IMR-90 (cell line): ENCODE results near the gene GCN1. TPM values are rescaled to one million over a fixed set of nuclear protein-coding genes. Genes with fewer than 3 reads are reported as not detected.
A peak's percentile ranks its signal among the peaks of the same experiment; 100 is the strongest.

ENCODE experiments used
- ATAC-seq: fragments of 200-7000 bp; cut with Tn5 transposase; 2 replicates; pipeline ENCODE4 v1.9.1; 2020; ENCODE audit warnings: low read depth, mild to moderate bottlenecking, moderate library complexity
- BruUV-seq: library from RNA; stranded (reverse); fragments of 400-500 nt; replicated peaks from 2 replicates; lab custom pipeline; 2021; lab: Mats Ljungman, UMichigan
- CTCF ChIA-PET: fragments of 300-600 bp; formaldehyde crosslinking; extraction: SDS; loops from one replicate; lab custom pipeline; 2021; ENCODE audit warnings: antibody characterized with exemption; lab: Yijun Ruan, JAX
- POLR2A ChIA-PET: fragments of 300-600 bp; sonication (Branson Sonifier 250); formaldehyde crosslinking; loops from one replicate; lab custom pipeline; 2022; ENCODE audit warnings: antibody characterized with exemption; ENCODE audit not compliant: unreplicated experiment; lab: Charles Lee
- DNase-seq: peaks from one replicate; pipeline ENCODE4 v3.0.0; 2013
- H2AFZ ChIP-seq: replicated peaks from 2 replicates; pipeline ENCODE3; 2013; ENCODE audit warnings: low read length, mild to moderate bottlenecking; ENCODE audit not compliant: poor library complexity
- H2AK5ac ChIP-seq: 2 replicates; pipeline ENCODE4 v1.6.1; 2013; ENCODE audit warnings: low read depth, low read length, inconsistent platforms
- H2AK9ac ChIP-seq: replicated peaks from 2 replicates; pipeline ENCODE3; 2013; ENCODE audit warnings: mild to moderate bottlenecking, low read depth, low read length, moderate library complexity; ENCODE audit not compliant: poor library complexity
- H2BK120ac ChIP-seq: 2 replicates; pipeline ENCODE4 v1.6.1; 2013; ENCODE audit warnings: low read depth, low read length, inconsistent platforms
- H2BK15ac ChIP-seq: 3 replicates; pipeline ENCODE4 v1.6.1; 2013; ENCODE audit warnings: low read depth, low read length, inconsistent platforms
- H2BK20ac ChIP-seq: 2 replicates; pipeline ENCODE4 v1.6.1; 2013; ENCODE audit warnings: low read depth, mild to moderate bottlenecking, inconsistent platforms, low read length, moderate library complexity
- H2BK5ac ChIP-seq: 2 replicates; pipeline ENCODE4 v1.6.1; 2013; ENCODE audit warnings: mild to moderate bottlenecking, low read depth, low read length, inconsistent platforms; ENCODE audit not compliant: poor library complexity, severe bottlenecking
- H3K14ac ChIP-seq: replicated peaks from 2 replicates; pipeline ENCODE4 v1.6.1; 2013; ENCODE audit warnings: low read depth, low read length, inconsistent platforms
- H3K18ac ChIP-seq: 2 replicates; pipeline ENCODE4 v1.6.1; 2013; ENCODE audit warnings: low read depth, low read length, control low read depth
- H3K23ac ChIP-seq: 2 replicates; pipeline ENCODE4 v1.6.1; 2013; ENCODE audit warnings: low read depth, low read length, inconsistent platforms
- H3K27ac ChIP-seq: 2 replicates; pipeline ENCODE4 v1.5.1; 2013; ENCODE audit warnings: mild to moderate bottlenecking, control low read depth, low read length; ENCODE audit not compliant: insufficient read depth
- H3K27me3 ChIP-seq: 2 replicates; pipeline ENCODE4 v1.6.1; 2013; ENCODE audit warnings: low read length; ENCODE audit not compliant: control insufficient read depth, insufficient read depth
- H3K36me3 ChIP-seq: 2 replicates; pipeline ENCODE4 v1.6.1; 2013; ENCODE audit warnings: low read length, mixed read lengths; ENCODE audit not compliant: control insufficient read depth, insufficient read depth
- H3K4ac ChIP-seq: 2 replicates; pipeline ENCODE4 v1.6.1; 2013; ENCODE audit warnings: low read depth, low read length, inconsistent platforms
- H3K4me1 ChIP-seq: 2 replicates; pipeline ENCODE4 v1.6.1; 2013; ENCODE audit warnings: low read length, mixed read lengths; ENCODE audit not compliant: control insufficient read depth, insufficient read depth
- H3K4me2 ChIP-seq: 2 replicates; pipeline ENCODE4 v1.6.1; 2013; ENCODE audit warnings: low read depth, mild to moderate bottlenecking, control low read depth, low read length, moderate library complexity
- H3K4me3 ChIP-seq: 2 replicates; pipeline ENCODE4 v1.5.1; 2013; ENCODE audit warnings: low read depth, mild to moderate bottlenecking, control low read depth, low read length, moderate library complexity; ENCODE audit not compliant: insufficient read depth
- H3K56ac ChIP-seq: 2 replicates; pipeline ENCODE4 v1.6.1; 2013; ENCODE audit warnings: low read length, inconsistent platforms; ENCODE audit not compliant: insufficient read depth; ENCODE audit errors: extremely low read depth
- H3K79me1 ChIP-seq, 2 experiments: 2 replicates each; pipeline ENCODE4 v1.6.1; 2013; ENCODE audit warnings: low read length in 2 of 2, inconsistent platforms in 1 of 2, low read depth in 1 of 2
- H3K9ac ChIP-seq: 2 replicates; pipeline ENCODE4 v1.6.1; 2013; ENCODE audit warnings: low read depth, low read length, control low read depth
- H3K9me1 ChIP-seq: 2 replicates; pipeline ENCODE4 v1.6.1; 2013; ENCODE audit warnings: low read length, inconsistent platforms; ENCODE audit not compliant: insufficient read depth
- H3K9me3 ChIP-seq: 2 replicates; pipeline ENCODE4 v1.6.1; 2013; ENCODE audit warnings: low read length; ENCODE audit not compliant: control insufficient read depth, insufficient read depth
- H4K20me1 ChIP-seq: 2 replicates; pipeline ENCODE4 v1.6.1; 2013; ENCODE audit warnings: low read length, inconsistent platforms; ENCODE audit not compliant: insufficient read depth
- H4K5ac ChIP-seq: 2 replicates; pipeline ENCODE4 v1.6.1; 2013; ENCODE audit warnings: mild to moderate bottlenecking, low read depth, low read length, control low read depth
- H4K8ac ChIP-seq, 2 experiments: 2 replicates each; pipeline ENCODE4 v1.6.1; 2013; ENCODE audit warnings: low read depth in 2 of 2, low read length in 2 of 2, control low read depth in 1 of 2, inconsistent platforms in 1 of 2
- H4K91ac ChIP-seq: 2 replicates; pipeline ENCODE4 v1.6.1; 2013; ENCODE audit warnings: low read depth, low read length, inconsistent platforms; ENCODE audit not compliant: insufficient read depth
- CEBPB ChIP-seq: IDR thresholded peaks from 2 replicates; pipeline ENCODE4 v1.6.1; 2012; ENCODE audit warnings: low read depth, low read length, improper control_type of control experiment
- CHD1 ChIP-seq: IDR thresholded peaks from 2 replicates; pipeline ENCODE4 v1.6.1; 2012; ENCODE audit warnings: low read depth, low read length, improper control_type of control experiment
- FOS ChIP-seq: fragments of 150-350 bp; IDR thresholded peaks from 2 replicates; pipeline ENCODE4 v1.6.1; 2016; ENCODE audit warnings: low read depth, low read length
- MAFK ChIP-seq: IDR thresholded peaks from 2 replicates; pipeline ENCODE4 v1.6.1; 2012; ENCODE audit warnings: low read depth, low read length, improper control_type of control experiment
- MAZ ChIP-seq: IDR thresholded peaks from 2 replicates; pipeline ENCODE4 v1.6.1; 2012; ENCODE audit warnings: low read depth, mild to moderate bottlenecking, low read length, improper control_type of control experiment, moderate library complexity, borderline replicate concordance
- MXI1 ChIP-seq: IDR thresholded peaks from 2 replicates; pipeline ENCODE4 v1.6.1; 2012; ENCODE audit warnings: low read depth, mild to moderate bottlenecking, low read length, moderate library complexity, borderline replicate concordance
- NFE2L2 ChIP-seq: fragments of 150-350 bp; IDR thresholded peaks from 2 replicates; pipeline ENCODE4 v1.6.1; 2016; ENCODE audit warnings: low read depth, mild to moderate bottlenecking, low read length
- POLR2A ChIP-seq: IDR thresholded peaks from 2 replicates; pipeline ENCODE4 v1.6.1; 2012; ENCODE audit warnings: mild to moderate bottlenecking, low read depth, low read length
- RAD21 ChIP-seq: IDR thresholded peaks from 2 replicates; pipeline ENCODE4 v1.6.1; 2012; ENCODE audit warnings: low read length, improper control_type of control experiment
- RCOR1 ChIP-seq: IDR thresholded peaks from 2 replicates; pipeline ENCODE4 v1.6.1; 2012; ENCODE audit warnings: mild to moderate bottlenecking, low read length, improper control_type of control experiment; ENCODE audit not compliant: insufficient replicate concordance
- RFX5 ChIP-seq: IDR thresholded peaks from 2 replicates; pipeline ENCODE4 v1.8.0; 2012; ENCODE audit warnings: low read depth, mild to moderate bottlenecking, low read length, moderate library complexity
- SMC3 ChIP-seq: fragments of 150-350 bp; IDR thresholded peaks from 2 replicates; pipeline ENCODE4 v1.6.1; 2016; ENCODE audit warnings: low read depth, mild to moderate bottlenecking, antibody characterized with exemption, low read length, moderate library complexity
- WGBS, 2 experiments: methylation state at CpG; one replicate each; pipeline versions ENCODE4 v1.1.5 to v1.1.7; 2013; ENCODE audit warnings: missing lambda C conversion rate in 2 of 2; ENCODE audit not compliant: insufficient read length in 1 of 2; ENCODE audit errors: extremely low coverage in 2 of 2; 5-methylcytosine and 5-hydroxymethylcytosine counted together
- dilution Hi-C: fragments of 300-500 bp; cut with HindIII; formaldehyde crosslinking; loops from one replicate; pipeline ENCODE4 v1.14.3; 2018; ENCODE audit warnings: low sequenced_read_pairs; ENCODE audit not compliant: unreplicated experiment
- in situ Hi-C: fragments of 300-500 bp; cut with MboI; formaldehyde crosslinking; loops from 3 replicates; pipeline ENCODE4 v1.14.3; 2019; ENCODE audit warnings: low sequenced_read_pairs, inconsistent platforms, mixed read lengths
- intact Hi-C: fragments of 100-400 bp; cut with micrococcal nuclease; formaldehyde crosslinking; loops from 2 replicates; pipeline ENCODE4 v1.10.0; 2022
- polyA plus RNA-seq, 3 experiments: library from polyadenylated mRNA; depleted of rRNA; stranded (reverse); fragments of >200 nt; gene quantifications; 2 replicates each; pipeline ENCODE4 v1.2.3, GENCODE V29; 2012; ENCODE audit warnings: low replicate concordance in 1 of 3
- total RNA-seq: library from RNA; depleted of rRNA; stranded (reverse); fragments of >200 nt; gene quantifications from 2 replicates; pipeline ENCODE4 v1.2.3, GENCODE V29; 2012
- TF ChIP-seq, protein P1 (sequence below): conservative IDR thresholded peaks from 2 replicates; pipeline ENCODE4 v1.5.1; 2012; ENCODE audit warnings: mild to moderate bottlenecking, low read depth, low read length, improper control_type of control experiment
- TF ChIP-seq, protein P2 (sequence below): fragments of 150-350 bp; IDR thresholded peaks from 2 replicates; pipeline ENCODE4 v1.6.1; 2016; ENCODE audit warnings: low read depth, mild to moderate bottlenecking, low read length, moderate library complexity, borderline replicate concordance

The GCN1 gene
- total and polyA plus RNA-seq, 2 of the 4 experiments (the other 2 are of a cell fraction), result 57.8 to 77.6 TPM

- no peaks in the 10 kb centered on the region for H3K9me3 ChIP-seq
- peak overlapping the region; percentile 97 for H2BK5ac ChIP-seq
- H2AK9ac ChIP-seq, result peak overlapping the region; percentile 83
- H4K20me1 ChIP-seq, result peaks cover 42% of the 10 kb centered on the region
- TF ChIP-seq MXI1 (peak; percentile 75; the same call in 1 of the 2 replicates), CEBPB (peak; percentile 60), MAFK (peak; percentile 59), MAZ (peak; percentile 48; the same call in 1 of the 2 replicates), FOS (no peak), CHD1 (no peak), NFE2L2 (no peak), SMC3 (peak; percentile 99), RCOR1 (no peak), RFX5 (no peak), POLR2A (peak; percentile 46; the same call in 1 of the 2 replicates), RAD21 (peak; percentile 98)
- TF ChIP-seq, protein P1, sequence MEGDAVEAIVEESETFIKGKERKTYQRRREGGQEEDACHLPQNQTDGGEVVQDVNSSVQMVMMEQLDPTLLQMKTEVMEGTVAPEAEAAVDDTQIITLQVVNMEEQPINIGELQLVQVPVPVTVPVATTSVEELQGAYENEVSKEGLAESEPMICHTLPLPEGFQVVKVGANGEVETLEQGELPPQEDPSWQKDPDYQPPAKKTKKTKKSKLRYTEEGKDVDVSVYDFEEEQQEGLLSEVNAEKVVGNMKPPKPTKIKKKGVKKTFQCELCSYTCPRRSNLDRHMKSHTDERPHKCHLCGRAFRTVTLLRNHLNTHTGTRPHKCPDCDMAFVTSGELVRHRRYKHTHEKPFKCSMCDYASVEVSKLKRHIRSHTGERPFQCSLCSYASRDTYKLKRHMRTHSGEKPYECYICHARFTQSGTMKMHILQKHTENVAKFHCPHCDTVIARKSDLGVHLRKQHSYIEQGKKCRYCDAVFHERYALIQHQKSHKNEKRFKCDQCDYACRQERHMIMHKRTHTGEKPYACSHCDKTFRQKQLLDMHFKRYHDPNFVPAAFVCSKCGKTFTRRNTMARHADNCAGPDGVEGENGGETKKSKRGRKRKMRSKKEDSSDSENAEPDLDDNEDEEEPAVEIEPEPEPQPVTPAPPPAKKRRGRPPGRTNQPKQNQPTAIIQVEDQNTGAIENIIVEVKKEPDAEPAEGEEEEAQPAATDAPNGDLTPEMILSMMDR, result peak; percentile 96
- TF ChIP-seq, protein P2, sequence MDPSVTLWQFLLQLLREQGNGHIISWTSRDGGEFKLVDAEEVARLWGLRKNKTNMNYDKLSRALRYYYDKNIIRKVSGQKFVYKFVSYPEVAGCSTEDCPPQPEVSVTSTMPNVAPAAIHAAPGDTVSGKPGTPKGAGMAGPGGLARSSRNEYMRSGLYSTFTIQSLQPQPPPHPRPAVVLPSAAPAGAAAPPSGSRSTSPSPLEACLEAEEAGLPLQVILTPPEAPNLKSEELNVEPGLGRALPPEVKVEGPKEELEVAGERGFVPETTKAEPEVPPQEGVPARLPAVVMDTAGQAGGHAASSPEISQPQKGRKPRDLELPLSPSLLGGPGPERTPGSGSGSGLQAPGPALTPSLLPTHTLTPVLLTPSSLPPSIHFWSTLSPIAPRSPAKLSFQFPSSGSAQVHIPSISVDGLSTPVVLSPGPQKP, result no peak
- peak overlapping the region; percentile 99; the same call in 2 of the 3 replicates for H2BK15ac ChIP-seq
- H2BK20ac ChIP-seq, result peak overlapping the region; percentile 75
- dilution Hi-C loops, result no loop called here
- DNase-seq (peak; percentile 79), ATAC-seq (peak; percentile 45)
- ChIA-PET POLR2A (interaction anchor here (0.5 to 2.8 kb wide), 7 partner anchors 9 to 139 kb away, joined by 3 to 35 read pairs (median 3); partner anchors contain the start of genes PXN, RNU4-1, RNU4-2 and RPLP0), CTCF (interaction anchor here (0.7 to 7.8 kb wide), 13 partner anchors 9 to 70 kb away, joined by 3 to 116 read pairs (median 7); partner anchors contain the start of genes PXN, RNU4-2 and RPLP0)
- H2BK120ac ChIP-seq, result peak overlapping the region; percentile 100
- H3K4me1 ChIP-seq, result peaks cover 53% of the 10 kb centered on the region
- H3K18ac ChIP-seq, result no peak overlapping the region
- peak overlapping the region; percentile 89 for H2AK5ac ChIP-seq
- H3K27ac ChIP-seq, result peak overlapping the region; percentile 93
- peak overlapping the region; percentile 40 for H3K56ac ChIP-seq
- H3K4me2 ChIP-seq, result peak overlapping the region; percentile 40
- WGBS, 2 experiments, result 31% methylated on average over 18 of the region's 23 CpGs; no CpG with 5 or more reads in 1 of the 2 experiments
- in situ Hi-C loops, result loop anchor here (5.0 kb wide), 1 partner anchor 34 kb away; no protein-coding TSS in a partner anchor
- intact Hi-C loops, result loop anchor here (1.0 kb wide), 2 partner anchors 37 to 63 kb away; partner anchors contain the start of genes PXN and RNU4-2
- no peak overlapping the region for H3K4me3 ChIP-seq
- H4K5ac ChIP-seq, result 0 out of 2 replicates have a peak overlapping the region, but pooled peaks have one; percentile 15
- peak overlapping the region; percentile 100 for H4K91ac ChIP-seq
- peaks cover 6 to 81% of the 10 kb centered on the region in 2 experiments; a peak in 3 of 4 replicates for H3K79me1 ChIP-seq
- peak overlapping the region; percentile 100 for H3K23ac ChIP-seq
- peak overlapping the region; percentile 62; the same call in 1 of the 2 replicates for H3K9ac ChIP-seq
- BruUV-seq, result no TSS peak
- no peaks in the 10 kb centered on the region for H3K27me3 ChIP-seq
- H3K14ac ChIP-seq, result peak overlapping the region; percentile 99
- peak overlapping the region; percentile 100 for H3K4ac ChIP-seq
- peak overlapping the region; percentile 73 for H2AFZ ChIP-seq
- H3K9me1 ChIP-seq, result peaks cover 15% of the 10 kb centered on the region
- H3K36me3 ChIP-seq, result peaks cover 10% of the 10 kb centered on the region
- H4K8ac ChIP-seq, result peak overlapping the region; percentile 67 to 96; a peak in 2 of 4 replicates
Observed at GRCh38 chr12:120228291-120229070, 34.0 kb upstream of the GCN1 start.
